ENCODE data around the gene CNPY1. TPM values are rescaled to one million over a fixed set of nuclear protein-coding genes. Genes with fewer than 3 reads are reported as not detected.

CNPY1 gene
- total RNA-seq, 1 experiment from 2014 or later, result not detected

GRCh38 chr7:155577509-155577905 lies 31.1 kb upstream of the CNPY1 start:
- H3K27ac Mint-ChIP-seq, result no peak overlapping the region
- H2AFZ ChIP-seq (ENCODE audit: low read length), result no peak overlapping the region
- H4K5ac ChIP-seq (ENCODE audit: insufficient read length, low read depth, low read length), result no peak overlapping the region
- H2BK5ac ChIP-seq (ENCODE audit: insufficient read length, low read length), result no peak overlapping the region
- H2BK20ac ChIP-seq (ENCODE audit: low read depth, low read length, poor library complexity, severe bottlenecking), result no peak overlapping the region
- no peak overlapping the region for H2BK120ac ChIP-seq (ENCODE audit: low read depth, low read length, poor library complexity, severe bottlenecking)
- H3K56ac ChIP-seq (ENCODE audit: insufficient read length, low read depth, low read length), result no peak overlapping the region
- H3K36me3 Mint-ChIP-seq (ENCODE audit: insufficient read depth in 1 of 3, low read depth in 3 of 3), result no peaks in the 10 kb centered on the region
- no peak overlapping the region for H2AK5ac ChIP-seq (ENCODE audit: insufficient read length, low read length)
- no peak overlapping the region for H3K4ac ChIP-seq (ENCODE audit: low read depth, low read length)
- no CpG with 5 or more reads among the region's 16 CpGs for WGBS (ENCODE audit: extremely low coverage, insufficient read length, low lambda C conversion rate)
- no peaks in the 10 kb centered on the region for H3K79me1 ChIP-seq (ENCODE audit: insufficient read depth, low read depth, low read length, poor library complexity, severe bottlenecking)
- no peak for DNase-seq
- no peak overlapping the region for H3K18ac ChIP-seq (ENCODE audit: insufficient read length, low read depth, low read length)
- H3K4me2 ChIP-seq (ENCODE audit: insufficient read depth, insufficient read length, low read length), result no peak overlapping the region
- H4K20me1 ChIP-seq (ENCODE audit: control insufficient read depth, insufficient read depth, insufficient read length), result no peaks in the 10 kb centered on the region
- no peak overlapping the region for H3K27ac ChIP-seq (ENCODE audit: insufficient read length, low read depth, low read length)
- H3K27me3 ChIP-seq (ENCODE audit: insufficient read depth, low read length), result no peaks in the 10 kb centered on the region
- no peak overlapping the region for H2BK15ac ChIP-seq (ENCODE audit: low read depth, low read length)
- peaks cover 10% of the 10 kb centered on the region for H3K27me3 Mint-ChIP-seq (ENCODE audit: low read depth)
- H3K14ac ChIP-seq (ENCODE audit: insufficient read depth, low read length), result no peak overlapping the region
- no peaks in the 10 kb centered on the region for H3K9me3 Mint-ChIP-seq
- H3K9ac ChIP-seq (ENCODE audit: extremely low read depth, insufficient read length, low read length), result no peak overlapping the region
- no peak overlapping the region for H3T11ph ChIP-seq (ENCODE audit: low read length)
- H3K79me2 ChIP-seq (ENCODE audit: insufficient read depth, low read length), result no peaks in the 10 kb centered on the region
- no peaks in the 10 kb centered on the region for H3K9me3 ChIP-seq (ENCODE audit: control insufficient read depth, low read depth, low read length)
- no peak for TF ChIP-seq CTCF (conservative IDR thresholded peaks at IDR 0.05)
- no peak overlapping the region for H3K4me3 Mint-ChIP-seq
- H3K23me2 ChIP-seq (ENCODE audit: insufficient read length, low read depth, low read length, poor library complexity, severe bottlenecking), result no peaks in the 10 kb centered on the region
- H4K8ac ChIP-seq (replicated peaks; ENCODE audit: insufficient read length, low read depth, low read length), result no peak overlapping the region
- H3K4me1 Mint-ChIP-seq, result peaks cover 2 to 8% of the 10 kb centered on the region in 2 experiments; a peak in 2 of 4 replicates
- H2BK12ac ChIP-seq (ENCODE audit: insufficient read length, low read depth, low read length), result no peak overlapping the region
- H3K23ac ChIP-seq (ENCODE audit: insufficient read length, low read depth, low read length), result no peak overlapping the region
- no peak overlapping the region for H4K91ac ChIP-seq (ENCODE audit: insufficient read length, low read depth, low read length)
- H3K4me1 ChIP-seq (ENCODE audit: insufficient read depth, low read length), result no peaks in the 10 kb centered on the region

Data from H9 (cell line).